Astrocyte (in vitro differentiated cells and primary cell): ENCODE results near the gene WARS2. TPM values are rescaled to one million over a fixed set of nuclear protein-coding genes. Genes with fewer than 3 reads are reported as not detected.

Source experiments
- DNase-seq: peaks from one replicate; pipeline ENCODE4 v3.0.0-alpha.2; 2010; ENCODE audit warnings: low read depth
- FAIRE-seq: peaks from 2 replicates; lab custom pipeline; 2011; peaks lifted over from hg19 to GRCh38; lab: Jason Lieb, UNC
- H2AFZ ChIP-seq: 2 replicates; pipeline ENCODE4 v1.6.0; 2012; ENCODE audit warnings: low read depth, low read length, inconsistent platforms
- H3K27ac ChIP-seq: 2 replicates; pipeline ENCODE4 v1.5.1; 2011; ENCODE audit warnings: low read depth, low read length, inconsistent platforms
- H3K27me3 ChIP-seq: 2 replicates; pipeline ENCODE4 v1.6.0; 2011; ENCODE audit warnings: low read length, inconsistent platforms; ENCODE audit not compliant: insufficient read depth
- H3K36me3 ChIP-seq: 2 replicates; pipeline ENCODE4 v1.5.1; 2011; ENCODE audit warnings: low read length, inconsistent platforms; ENCODE audit not compliant: insufficient read depth
- H3K4me1 ChIP-seq: 2 replicates; pipeline ENCODE4 v1.5.1; 2011; ENCODE audit warnings: low read length, inconsistent platforms; ENCODE audit not compliant: insufficient read depth
- H3K4me2 ChIP-seq: 2 replicates; pipeline ENCODE4 v1.6.0; 2012; ENCODE audit warnings: low read length, inconsistent platforms
- H3K4me3 ChIP-seq: 2 replicates; pipeline ENCODE4 v1.5.1; 2011; ENCODE audit warnings: low read depth, mild to moderate bottlenecking, low read length, inconsistent platforms; ENCODE audit not compliant: insufficient read depth
- H3K79me2 ChIP-seq: 2 replicates; pipeline ENCODE4 v1.6.0; 2012; ENCODE audit warnings: mild to moderate bottlenecking, low read length, inconsistent platforms; ENCODE audit not compliant: insufficient read depth
- H3K9ac ChIP-seq: 2 replicates; pipeline ENCODE4 v1.6.0; 2012; ENCODE audit warnings: mild to moderate bottlenecking, low read length, inconsistent platforms
- H3K9me3 ChIP-seq: 2 replicates; pipeline ENCODE4 v1.5.1; 2012; ENCODE audit warnings: low read depth, mild to moderate bottlenecking, low read length, inconsistent platforms; ENCODE audit not compliant: insufficient read depth
- H4K20me1 ChIP-seq: 2 replicates; pipeline ENCODE4 v1.6.0; 2012; ENCODE audit warnings: low read length, inconsistent platforms; ENCODE audit not compliant: insufficient read depth
- H3K27ac Mint-ChIP-seq: one replicate; pipeline ENCODE4 v1.8.0; 2021; ENCODE audit warnings: mild to moderate bottlenecking, mixed read lengths; ENCODE audit not compliant: unreplicated experiment
- H3K27me3 Mint-ChIP-seq: one replicate; pipeline ENCODE4 v1.8.0; 2021; ENCODE audit warnings: low read depth, mixed read lengths; ENCODE audit not compliant: unreplicated experiment
- H3K36me3 Mint-ChIP-seq: one replicate; pipeline ENCODE4 v1.8.0; 2021; ENCODE audit warnings: low read depth, mixed read lengths; ENCODE audit not compliant: unreplicated experiment
- H3K4me1 Mint-ChIP-seq: one replicate; pipeline ENCODE4 v1.8.0; 2021; ENCODE audit warnings: low read depth, mixed read lengths; ENCODE audit not compliant: unreplicated experiment
- H3K4me3 Mint-ChIP-seq: one replicate; pipeline ENCODE4 v1.8.0; 2021; ENCODE audit warnings: mild to moderate bottlenecking, moderate library complexity, mixed read lengths; ENCODE audit not compliant: unreplicated experiment
- H3K9me3 Mint-ChIP-seq: one replicate; pipeline ENCODE4 v1.8.0; 2021; ENCODE audit warnings: mild to moderate bottlenecking, mixed read lengths; ENCODE audit not compliant: unreplicated experiment
- CTCF ChIP-seq: IDR thresholded peaks from 2 replicates; pipeline ENCODE4 v1.5.1; 2011; ENCODE audit warnings: low read depth, mild to moderate bottlenecking, inconsistent platforms, low read length, moderate library complexity; ENCODE audit not compliant: insufficient read depth
- EZH2 ChIP-seq: IDR thresholded peaks from 2 replicates; pipeline ENCODE4 v1.6.1; 2012; ENCODE audit warnings: mild to moderate bottlenecking, low read length, inconsistent platforms; ENCODE audit not compliant: insufficient read depth
- total RNA-seq: library from RNA; stranded (reverse); gene quantifications from 2 replicates; pipeline ENCODE4 v1.2.1, GENCODE V29; 2021

Gene WARS2
- total RNA-seq, 1 donor from 2014 or later, result 10.5 TPM

- H3K4me1 ChIP-seq, result peaks cover 12% of the 10 kb centered on the region
- peak overlapping the region; percentile 55 for H3K27ac ChIP-seq
These were observed 151.2 kb downstream of the WARS2 start for GRCh38 chr1:118989006-118989815.

GRCh38 chr1:118988186-118989005, 152.1 kb downstream of the WARS2 start, which contains the start of gene TBX15:
Gene TBX15, minus strand, starts transcription at chr1:118988343. Its CDS starts 548 bp downstream, at chr1:118987795.
- Mint-ChIP-seq H3K27ac (peak within 1 kb of the TSS; percentile 62), H3K9me3 (peaks cover 45% of the 10 kb centered on the region), H3K36me3 (peaks cover 5% of the 10 kb centered on the region), H3K4me1 (peaks cover 5% of the 10 kb centered on the region), H3K4me3 (peak within 1 kb of the TSS; percentile 77), H3K27me3 (peaks cover 91% of the 10 kb centered on the region)
- TF ChIP-seq CTCF (no peak), EZH2 (no peak)
- peaks cover 21% of the 10 kb centered on the region for H3K79me2 ChIP-seq
- peaks cover 4% of the 10 kb centered on the region for H3K9me3 ChIP-seq
- FAIRE-seq (no peak), DNase-seq (no peak)
- H4K20me1 ChIP-seq, result peaks cover 12% of the 10 kb centered on the region
- H2AFZ ChIP-seq, result peak within 1 kb of the TSS; percentile 61
- H3K4me3 ChIP-seq, result peak within 1 kb of the TSS; percentile 58
- H3K27ac ChIP-seq, result peak within 1 kb of the TSS; percentile 71
- peaks cover 12% of the 10 kb centered on the region for H3K4me1 ChIP-seq
- H3K4me2 ChIP-seq, result peak within 1 kb of the TSS; percentile 71
- peaks cover 100% of the 10 kb centered on the region for H3K27me3 ChIP-seq
- H3K36me3 ChIP-seq, result no peaks in the 10 kb centered on the region
- H3K9ac ChIP-seq, result peak within 1 kb of the TSS; percentile 73

More at GRCh38 chr1:118989006-118989815, 151.2 kb downstream of the WARS2 start:
- Mint-ChIP-seq H3K27ac (no peak overlapping the region), H3K36me3 (peaks cover 5% of the 10 kb centered on the region), H3K27me3 (peaks cover 91% of the 10 kb centered on the region), H3K4me1 (peaks cover 5% of the 10 kb centered on the region), H3K4me3 (no peak overlapping the region), H3K9me3 (peaks cover 44% of the 10 kb centered on the region)
- H3K4me2 ChIP-seq, result peak overlapping the region; percentile 71
- DNase-seq (no peak), FAIRE-seq (no peak)
- H2AFZ ChIP-seq, result no peak overlapping the region
- no peaks in the 10 kb centered on the region for H3K36me3 ChIP-seq
- peaks cover 4% of the 10 kb centered on the region for H3K9me3 ChIP-seq
- peak overlapping the region; percentile 9 for H3K4me3 ChIP-seq
- H3K79me2 ChIP-seq, result peaks cover 18% of the 10 kb centered on the region
- H4K20me1 ChIP-seq, result peaks cover 12% of the 10 kb centered on the region
- H3K9ac ChIP-seq, result peak overlapping the region; percentile 73
- peaks cover 100% of the 10 kb centered on the region for H3K27me3 ChIP-seq
- TF ChIP-seq EZH2, result no peak
- TF ChIP-seq CTCF, result no peak
